Measurements from ENCODE around the gene EMC9.

The EMC9 gene

DNA sequence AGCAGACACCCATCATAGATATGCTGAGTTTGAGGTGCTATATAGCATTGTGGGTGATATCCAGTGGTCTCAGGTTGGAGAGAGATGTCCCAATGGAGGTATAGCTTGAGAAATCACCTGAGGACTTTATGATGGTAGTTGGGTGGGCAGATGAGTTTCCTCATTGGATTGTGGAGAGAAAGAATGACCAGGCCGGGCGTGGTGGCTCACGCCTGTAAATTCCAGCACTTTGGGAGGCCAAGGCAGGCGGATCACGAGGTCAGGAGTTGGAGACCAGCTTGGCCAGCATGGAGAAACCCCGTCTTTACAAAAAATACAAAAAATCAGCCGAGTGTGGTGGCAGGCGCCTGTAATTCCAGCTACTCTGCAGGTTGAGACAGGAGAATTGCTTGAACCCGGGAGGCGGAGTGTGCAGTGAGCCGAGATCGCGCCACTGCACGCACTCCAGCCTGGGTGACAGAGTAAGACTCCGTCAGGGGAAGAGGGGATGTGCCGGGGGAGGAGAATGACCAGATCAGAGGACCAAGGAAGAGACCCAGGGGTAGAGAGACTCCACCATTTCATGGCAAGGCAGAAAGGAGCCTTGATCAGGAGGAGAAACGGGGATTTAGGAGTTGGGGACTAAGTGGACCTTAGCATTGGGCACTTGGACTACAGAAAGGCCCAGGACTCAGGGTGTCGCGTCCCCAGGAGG, 48.0 kb downstream of the EMC9 start:
- H3K27me3 ChIP-seq (replicated peaks; ENCODE audit: insufficient read depth, low read length): no peaks in the 10 kb centered on the region
- H3K4me3 ChIP-seq (ENCODE audit: low read length): 0 out of 2 replicates have a peak overlapping the region, but pooled peaks have one; percentile 62
- H3F3A ChIP-seq (ENCODE audit: insufficient read depth, low read length): no peaks in the 10 kb centered on the region

GRCh38 chr14:24092505-24093206, 48.7 kb downstream of the EMC9 start:
- H3K4me2 ChIP-seq (ENCODE audit: low read depth, low read length): no peak overlapping the region
- H3K27me3 ChIP-seq (replicated peaks; ENCODE audit: insufficient read depth, low read length): no peaks in the 10 kb centered on the region
- H2AFZ ChIP-seq (ENCODE audit: low read length): no peak overlapping the region
- no peaks in the 10 kb centered on the region for H3K4me1 ChIP-seq (ENCODE audit: low read length)
- H3F3A ChIP-seq (ENCODE audit: insufficient read depth, low read length): no peaks in the 10 kb centered on the region
- H3K27ac ChIP-seq (ENCODE audit: low read length): no peak overlapping the region
- no peak for DNase-seq
- no peaks in the 10 kb centered on the region for H3K9me2 ChIP-seq (replicated peaks; ENCODE audit: insufficient read depth, low read length)
- H3K4me3 ChIP-seq (ENCODE audit: low read length): no peak overlapping the region
- no peak overlapping the region for H3K9ac ChIP-seq (ENCODE audit: low read length)
- H3K36me3 ChIP-seq (replicated peaks; ENCODE audit: insufficient read depth, low read length): no peaks in the 10 kb centered on the region
- peaks cover 5% of the 10 kb centered on the region; the same call in 1 of the 2 replicates for H3K79me2 ChIP-seq (ENCODE audit: low read length)
- TF ChIP-seq, protein P1, sequence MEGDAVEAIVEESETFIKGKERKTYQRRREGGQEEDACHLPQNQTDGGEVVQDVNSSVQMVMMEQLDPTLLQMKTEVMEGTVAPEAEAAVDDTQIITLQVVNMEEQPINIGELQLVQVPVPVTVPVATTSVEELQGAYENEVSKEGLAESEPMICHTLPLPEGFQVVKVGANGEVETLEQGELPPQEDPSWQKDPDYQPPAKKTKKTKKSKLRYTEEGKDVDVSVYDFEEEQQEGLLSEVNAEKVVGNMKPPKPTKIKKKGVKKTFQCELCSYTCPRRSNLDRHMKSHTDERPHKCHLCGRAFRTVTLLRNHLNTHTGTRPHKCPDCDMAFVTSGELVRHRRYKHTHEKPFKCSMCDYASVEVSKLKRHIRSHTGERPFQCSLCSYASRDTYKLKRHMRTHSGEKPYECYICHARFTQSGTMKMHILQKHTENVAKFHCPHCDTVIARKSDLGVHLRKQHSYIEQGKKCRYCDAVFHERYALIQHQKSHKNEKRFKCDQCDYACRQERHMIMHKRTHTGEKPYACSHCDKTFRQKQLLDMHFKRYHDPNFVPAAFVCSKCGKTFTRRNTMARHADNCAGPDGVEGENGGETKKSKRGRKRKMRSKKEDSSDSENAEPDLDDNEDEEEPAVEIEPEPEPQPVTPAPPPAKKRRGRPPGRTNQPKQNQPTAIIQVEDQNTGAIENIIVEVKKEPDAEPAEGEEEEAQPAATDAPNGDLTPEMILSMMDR (IDR thresholded peaks at IDR 0.05; ENCODE audit: low read length): no peak
- TF ChIP-seq EZH2phosphoT487 (IDR thresholded peaks at IDR 0.05; ENCODE audit: low read length) (no peak), EZH2 (optimal IDR thresholded peaks at IDR 0.05; ENCODE audit: low read depth, low read length) (no peak)
- H3K9me3 ChIP-seq (replicated peaks; ENCODE audit: insufficient read depth, low read length): no peaks in the 10 kb centered on the region
- no peaks in the 10 kb centered on the region for H4K20me1 ChIP-seq (ENCODE audit: insufficient read depth, low read length)

More for the DNA sequence above, 48.0 kb downstream of the EMC9 start:
- Histone ChIP-seq H2AFZ (ENCODE audit: low read length) (no peak overlapping the region), H3K4me1 (ENCODE audit: low read length) (no peaks in the 10 kb centered on the region), H3K4me2 (ENCODE audit: low read depth, low read length) (peak overlapping the region; percentile 76; the same call in 1 of the 2 replicates), H3K9me3 (replicated peaks; ENCODE audit: insufficient read depth, low read length) (no peaks in the 10 kb centered on the region), H3K9me2 (replicated peaks; ENCODE audit: insufficient read depth, low read length) (no peaks in the 10 kb centered on the region), H3K27ac (ENCODE audit: low read length) (no peak overlapping the region), H3K79me2 (ENCODE audit: low read length) (peaks cover 5% of the 10 kb centered on the region; the same call in 1 of the 2 replicates), H3K9ac (ENCODE audit: low read length) (no peak overlapping the region), H4K20me1 (ENCODE audit: insufficient read depth, low read length) (no peaks in the 10 kb centered on the region), H3K36me3 (replicated peaks; ENCODE audit: insufficient read depth, low read length) (no peaks in the 10 kb centered on the region)
- TF ChIP-seq EZH2 (optimal IDR thresholded peaks at IDR 0.05; ENCODE audit: low read depth, low read length) (no peak), EZH2phosphoT487 (IDR thresholded peaks at IDR 0.05; ENCODE audit: low read length) (no peak)
- TF ChIP-seq, protein P1 (IDR thresholded peaks at IDR 0.05; ENCODE audit: low read length): no peak
- no peak for DNase-seq

DNA sequence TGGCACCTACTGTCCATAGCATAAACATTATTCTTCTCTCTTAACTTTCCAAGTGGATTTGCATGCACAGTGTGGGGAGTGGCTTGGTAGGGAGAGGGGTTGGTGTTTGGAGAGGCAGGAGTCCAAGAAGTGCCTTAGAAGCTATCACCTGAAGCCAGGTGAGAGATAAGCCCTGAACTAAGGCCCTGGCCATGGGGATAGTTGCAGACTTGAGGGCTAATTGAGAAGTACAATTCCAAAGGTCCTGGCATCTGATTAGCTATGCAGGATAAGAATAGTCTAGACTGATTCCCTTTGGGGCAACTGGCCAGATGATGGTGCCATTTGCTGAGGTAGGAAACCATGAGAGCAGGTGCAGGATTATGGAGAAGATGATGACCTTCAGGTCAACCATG, 49.3 kb downstream of the EMC9 start:
- Histone ChIP-seq H3K4me1 (ENCODE audit: low read length) (no peaks in the 10 kb centered on the region), H3K4me2 (ENCODE audit: low read depth, low read length) (no peak overlapping the region), H3K9ac (ENCODE audit: low read length) (no peak overlapping the region), H3K9me2 (replicated peaks; ENCODE audit: insufficient read depth, low read length) (no peaks in the 10 kb centered on the region), H3K4me3 (ENCODE audit: low read length) (no peak overlapping the region), H4K20me1 (ENCODE audit: insufficient read depth, low read length) (no peaks in the 10 kb centered on the region), H3K9me3 (replicated peaks; ENCODE audit: insufficient read depth, low read length) (no peaks in the 10 kb centered on the region), H2AFZ (ENCODE audit: low read length) (no peak overlapping the region), H3K79me2 (ENCODE audit: low read length) (peaks cover 5% of the 10 kb centered on the region; the same call in 1 of the 2 replicates), H3K36me3 (replicated peaks; ENCODE audit: insufficient read depth, low read length) (no peaks in the 10 kb centered on the region), H3F3A (ENCODE audit: insufficient read depth, low read length) (no peaks in the 10 kb centered on the region), H3K27ac (ENCODE audit: low read length) (no peak overlapping the region), H3K27me3 (replicated peaks; ENCODE audit: insufficient read depth, low read length) (no peaks in the 10 kb centered on the region)
- DNase-seq: no peak
- TF ChIP-seq, protein P1 (IDR thresholded peaks at IDR 0.05; ENCODE audit: low read length): no peak
- TF ChIP-seq EZH2phosphoT487 (IDR thresholded peaks at IDR 0.05; ENCODE audit: low read length) (no peak), EZH2 (optimal IDR thresholded peaks at IDR 0.05; ENCODE audit: low read depth, low read length) (no peak)
